Ovary (tissue), 3 donors: ENCODE data around the gene AQP2.

ENCODE experiments used
- CTCF ChIP-seq, 3 donors: fragments of 450-650 bp in 2 of 3; fragments of 200-600 bp in 1 of 3; IDR thresholded peaks; one replicate each; pipeline versions ENCODE4 v1.5.1 to v1.8.0; 2016 to 2022; ENCODE audit warnings: antibody characterized with exemption in 3 of 3, mild to moderate bottlenecking in 1 of 3
- POLR2A ChIP-seq: fragments of 450-650 bp; IDR thresholded peaks from one replicate; pipeline ENCODE4 v1.6.1; 2017; ENCODE audit warnings: antibody characterized with exemption, mild to moderate bottlenecking, moderate library complexity
- donor health status: DM: no; HTN: no; CAD: no.

- TF ChIP-seq CTCF (IDR thresholded peaks at IDR 0.05), result no peak
- TF ChIP-seq POLR2A, result no peak
Observed at GRCh38 chr12:49974677-49975317, 24.3 kb downstream of the AQP2 start.
